Left renal cortex interstitium (tissue), 4 donors: ENCODE data around the gene NOD1. TPM values are rescaled to one million over a fixed set of nuclear protein-coding genes. Genes with fewer than 3 reads are reported as not detected.
A peak's percentile ranks its signal among the peaks of the same experiment; 100 is the strongest.
"Not testable (repeated sequence)": the region's sequence is repeated elsewhere in the genome, so short reads cannot be mapped to it uniquely, and the experiment has no call there.

Source experiments
- DNase-seq, 4 donors: peaks; one replicate each; pipeline ENCODE4 v3.0.0-alpha.2; 2013; ENCODE audit warnings: low read depth in 4 of 4, low spot score in 2 of 4, missing footprints in 1 of 4
- polyA plus RNA-seq, 4 donors: library from polyadenylated mRNA; unstranded; fragments of 120-200 nt; gene quantifications; one replicate each; pipeline ENCODE4 v1.2.1, GENCODE V29; 2013; ENCODE audit not compliant: insufficient read length in 4 of 4

NOD1 gene
- 10 to 100 TPM in 1 of 4 donors, 1 to 10 TPM in 3; 6.4 to 12.1 (median 9.6) TPM for polyA plus RNA-seq

DNA sequence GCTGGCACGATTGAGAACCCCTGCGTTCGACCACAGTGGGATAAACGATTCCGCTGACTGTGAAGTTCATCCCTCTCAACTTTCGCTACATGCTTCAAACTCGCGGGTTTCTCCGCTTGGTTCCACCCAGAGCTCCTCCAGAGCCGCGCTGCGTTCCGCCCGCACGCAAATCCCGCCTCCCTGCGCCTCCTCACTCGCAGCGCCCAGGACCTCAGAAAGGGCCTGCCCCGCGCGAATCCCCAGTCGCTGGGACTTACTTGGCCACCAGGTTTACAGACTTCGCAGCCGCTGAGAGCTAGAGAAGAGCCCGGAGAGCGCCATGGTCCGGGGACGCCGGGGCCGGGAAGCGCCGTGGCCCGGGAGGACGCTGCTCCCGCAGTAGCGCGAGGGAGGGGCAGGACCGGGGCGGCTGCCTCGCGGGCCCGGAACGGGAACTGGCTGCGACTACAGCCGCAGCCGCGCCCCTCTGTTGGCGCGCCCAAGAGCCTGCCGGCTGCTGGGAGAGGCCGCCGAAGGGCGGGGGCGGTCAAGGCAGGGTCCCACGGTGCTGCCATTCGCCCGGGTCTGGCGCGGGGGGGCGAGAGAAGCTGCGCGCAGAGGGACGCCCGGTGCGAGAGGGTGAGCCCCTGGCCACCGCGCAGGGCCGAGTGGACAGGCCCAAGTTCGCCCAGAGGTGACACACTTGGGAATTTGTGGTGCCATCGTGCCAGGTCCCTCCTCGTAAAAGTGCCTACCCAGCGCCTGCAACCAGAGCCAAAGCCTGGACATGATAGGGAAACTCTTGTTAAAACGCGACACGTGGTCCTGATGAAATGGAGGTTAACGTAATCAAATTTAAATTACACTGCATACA is at the start of gene NOD1:
TSS of gene NOD1 (minus strand) at position 436 of the 853 bp plus-strand sequence. CDS start 21,863 bp downstream, outside the sequence.
- peak in 2 of 4 donors; percentile 64 to 67 for DNase-seq

DNA sequence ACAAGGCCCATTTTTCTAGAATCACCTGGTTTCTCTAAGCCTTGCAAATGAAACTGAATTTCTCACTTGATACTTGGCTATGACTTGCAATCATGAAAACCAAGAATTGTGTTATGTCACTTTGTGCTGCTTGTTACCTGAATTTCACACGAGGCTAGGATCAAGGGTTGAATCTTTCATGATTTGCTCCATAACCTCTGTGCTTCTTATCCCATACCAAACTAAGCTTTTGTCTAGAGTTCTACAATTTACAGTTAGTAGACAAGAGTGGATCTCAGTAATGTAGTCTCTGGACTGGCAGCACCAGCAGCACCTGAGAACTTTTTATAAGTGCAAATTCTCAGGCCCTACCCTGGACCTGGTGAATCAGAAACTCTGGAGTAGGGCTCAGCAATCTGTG is 48.7 kb upstream of the NOD1 start:
- DNase-seq = not testable (repeated sequence)

DNA sequence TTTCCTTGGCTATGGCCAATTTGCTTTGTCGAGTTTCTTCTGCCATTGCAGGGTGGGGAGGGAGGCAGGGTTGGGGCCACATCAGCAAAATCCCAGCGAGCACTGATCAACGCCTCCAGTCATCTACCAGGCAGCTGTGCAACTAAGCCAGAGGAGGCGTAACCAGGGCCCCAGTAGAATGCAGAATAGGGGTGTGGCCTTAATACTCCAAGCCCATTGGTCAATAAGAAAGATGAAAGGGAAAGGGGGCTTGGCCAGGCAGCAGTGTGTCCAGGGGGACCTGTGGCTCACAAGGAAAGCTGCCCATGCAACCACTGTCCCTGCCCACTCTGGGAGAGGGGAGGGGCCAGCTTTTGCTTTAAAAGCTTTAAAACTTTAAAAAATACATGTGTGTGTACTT is 47.6 kb upstream of the NOD1 start:
- no peak for DNase-seq

GRCh38 chr7:30525429-30525828 is 46.8 kb upstream of the NOD1 start:
- DNase-seq = no peak

- no peak for DNase-seq
Measured at GRCh38 chr7:30524545-30524944, 46.0 kb upstream of the NOD1 start.

DNA sequence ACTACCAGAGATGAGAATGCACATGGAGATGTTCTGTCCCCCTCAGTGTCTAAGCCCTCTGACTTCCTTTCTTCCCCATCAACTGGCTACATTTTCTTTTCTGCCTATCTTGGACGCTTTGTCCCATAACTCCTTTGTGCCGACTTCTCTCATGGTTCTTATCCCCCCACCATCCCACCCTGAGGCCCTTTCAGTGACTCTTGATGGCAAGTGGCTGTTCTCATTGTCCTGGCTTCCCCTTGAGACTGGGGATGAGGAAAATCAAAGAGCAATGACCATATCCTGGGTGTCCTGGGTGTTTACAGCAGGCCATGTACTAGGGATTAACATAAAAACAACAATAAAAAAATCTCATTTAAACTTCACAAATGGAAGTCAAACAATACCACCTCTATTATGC is 44.9 kb upstream of the NOD1 start:
- no peak for DNase-seq

DNA sequence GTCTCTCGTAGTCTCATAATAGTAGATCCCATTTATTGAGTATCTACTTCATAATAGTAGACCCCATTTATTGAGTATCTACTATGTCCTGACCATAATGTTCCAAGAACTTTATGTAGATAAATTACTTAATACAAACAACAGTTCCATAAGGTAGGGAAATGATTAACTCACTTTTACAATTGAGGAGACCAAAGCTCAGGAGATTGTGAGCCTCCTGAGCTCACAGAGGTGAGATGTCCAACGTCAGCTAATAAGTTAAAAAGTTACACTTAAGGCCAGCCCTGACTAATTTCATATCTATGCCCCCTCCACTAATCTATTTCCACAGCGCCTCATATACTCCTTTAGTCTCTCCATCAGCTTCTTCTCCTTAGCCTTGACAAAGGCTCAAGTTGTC is 43.6 kb upstream of the NOD1 start:
- DNase-seq = no peak

- DNase-seq = no peak
Measured at GRCh38 chr7:30521532-30521931, 42.9 kb upstream of the NOD1 start.

DNA sequence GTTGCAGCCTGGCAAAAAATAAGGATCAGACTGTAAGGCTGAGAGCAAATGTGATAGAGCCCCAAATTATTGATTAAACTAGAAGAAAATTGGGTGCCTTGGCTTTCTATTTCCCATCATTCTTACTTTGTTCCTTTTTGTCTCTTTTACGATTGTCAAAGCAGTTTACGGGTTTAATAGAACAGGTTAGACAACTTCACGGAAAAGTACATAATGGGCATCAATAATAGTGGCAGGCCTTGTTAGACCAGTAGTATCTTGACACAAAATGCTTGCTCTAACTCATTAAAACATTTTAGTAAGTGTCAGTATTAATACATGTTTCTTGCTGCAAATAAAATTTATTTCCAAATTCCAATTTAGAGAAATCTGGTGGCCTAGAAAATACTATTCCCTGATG is 40.5 kb upstream of the NOD1 start:
- no peak for DNase-seq

GRCh38 chr7:30515761-30516160 is 37.2 kb upstream of the NOD1 start:
- no peak for DNase-seq

DNA sequence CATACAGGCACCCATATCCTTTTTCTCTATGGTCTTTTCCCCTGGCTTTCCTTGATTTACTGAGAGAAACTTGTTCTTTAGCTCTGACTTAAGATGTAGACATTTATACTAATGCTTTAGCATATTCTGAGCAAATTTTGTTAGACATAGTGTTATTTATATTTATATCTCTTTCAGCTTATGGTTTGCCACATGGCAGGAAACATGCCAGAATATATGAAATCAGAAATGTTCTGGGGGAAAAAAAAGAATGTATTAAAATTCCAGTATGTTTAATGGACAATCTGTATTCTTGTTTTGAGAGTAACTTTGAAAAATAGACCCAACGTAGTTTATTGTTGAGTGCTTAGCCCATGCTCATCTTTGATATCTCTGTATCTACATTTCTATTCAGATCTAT is 36.2 kb upstream of the NOD1 start:
- no peak for DNase-seq

- no peak for DNase-seq
Measured at GRCh38 chr7:30514177-30514576, 35.6 kb upstream of the NOD1 start.

GRCh38 chr7:30513762-30514161 is 35.2 kb upstream of the NOD1 start:
- no peak for DNase-seq

- no peak for DNase-seq
Measured at GRCh38 chr7:30511973-30512662, 33.5 kb upstream of the NOD1 start.

DNA sequence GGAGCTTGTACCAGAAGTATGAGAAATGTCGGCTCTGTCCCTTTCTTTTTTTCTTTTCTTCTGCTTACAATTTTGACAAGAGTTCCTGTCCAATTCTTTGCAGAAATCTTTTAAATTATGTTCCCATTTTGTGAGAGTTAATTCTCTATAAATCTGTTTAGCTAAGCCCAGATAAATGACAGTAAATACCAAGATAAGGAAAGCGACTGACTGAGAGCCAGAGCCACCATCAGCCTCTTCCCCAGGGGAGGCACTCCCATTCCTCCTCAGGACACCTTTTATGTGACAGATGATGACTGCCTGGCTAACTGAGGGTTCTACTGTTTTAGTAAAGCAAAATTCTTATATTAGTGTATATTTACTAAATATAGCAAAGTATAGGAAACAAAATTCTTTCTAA is 32.9 kb upstream of the NOD1 start:
- DNase-seq = no peak

DNA sequence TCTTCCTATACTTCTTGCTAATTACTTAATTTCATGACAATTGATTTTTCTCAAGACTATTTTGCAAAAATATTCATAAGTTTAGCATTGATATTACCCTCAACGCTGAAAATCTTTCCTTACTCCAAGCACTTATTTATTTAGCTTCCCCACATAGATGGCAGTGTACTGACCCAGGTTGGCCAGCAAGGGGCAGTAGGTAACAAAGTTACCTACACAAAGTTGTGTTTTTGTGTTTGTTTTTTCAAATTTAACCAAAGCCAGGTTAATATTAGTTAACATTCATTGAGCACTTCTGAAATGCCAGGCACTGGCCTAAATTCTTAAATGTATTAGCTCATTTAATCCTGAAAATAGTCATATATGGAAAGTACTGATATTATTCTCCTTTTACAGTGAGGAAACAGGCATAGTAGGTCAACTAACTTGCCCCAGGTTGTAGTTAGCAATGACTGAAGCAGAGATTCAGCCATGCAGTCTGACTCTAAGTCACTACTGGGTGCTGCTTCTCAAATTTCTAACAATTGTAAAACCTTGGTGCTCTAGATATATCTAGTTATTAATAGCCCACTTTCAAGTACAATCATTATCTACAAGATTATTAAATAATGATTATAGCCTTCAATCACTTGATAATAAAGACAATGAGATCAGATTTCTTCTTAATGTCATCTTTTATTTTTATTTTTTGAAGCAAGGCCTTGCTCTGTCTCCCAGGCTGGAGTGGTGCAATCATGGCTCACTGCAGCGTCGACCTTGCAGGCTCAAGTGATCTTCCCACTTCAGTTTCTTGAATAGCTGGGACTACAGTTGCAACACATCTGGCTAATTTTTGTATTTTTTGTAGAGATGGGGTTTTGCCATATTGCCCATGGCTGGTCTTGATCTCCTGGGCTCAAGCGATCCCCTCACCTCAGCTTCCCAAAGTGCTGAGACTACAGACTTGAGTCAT is 31.8 kb upstream of the NOD1 start:
- no peak for DNase-seq

DNA sequence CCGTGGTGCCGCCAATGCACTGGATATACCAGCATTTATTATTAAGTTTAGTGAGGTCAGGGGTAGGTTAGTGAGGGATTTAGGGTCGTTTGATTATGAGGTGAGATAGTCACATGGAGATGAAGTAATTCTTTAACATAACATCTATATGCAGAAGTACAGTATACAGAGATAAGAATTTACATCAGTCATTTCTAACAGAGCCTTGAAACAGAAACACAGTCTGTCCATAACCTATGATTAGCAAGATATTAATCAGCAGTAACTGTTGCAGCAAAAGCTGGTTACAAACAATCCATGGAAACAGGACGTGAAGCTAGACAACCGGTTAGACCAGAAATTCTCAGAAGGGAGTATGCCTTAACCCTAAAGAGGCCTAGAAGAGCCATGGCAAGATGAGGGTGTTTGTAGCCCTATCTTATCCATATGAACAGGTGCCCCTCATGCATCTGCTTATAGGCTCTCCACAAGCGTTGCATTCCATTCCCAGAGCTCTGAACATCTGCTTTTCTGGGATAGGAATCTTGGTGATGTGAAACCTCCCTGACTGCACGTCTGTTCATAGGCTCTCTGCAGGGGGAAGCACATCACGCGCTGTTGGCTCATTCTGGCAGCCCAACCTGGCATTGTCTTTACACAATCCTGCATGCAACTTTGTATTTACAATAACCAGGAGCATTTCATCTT is 30.7 kb upstream of the NOD1 start:
- not testable (repeated sequence) for DNase-seq

DNA sequence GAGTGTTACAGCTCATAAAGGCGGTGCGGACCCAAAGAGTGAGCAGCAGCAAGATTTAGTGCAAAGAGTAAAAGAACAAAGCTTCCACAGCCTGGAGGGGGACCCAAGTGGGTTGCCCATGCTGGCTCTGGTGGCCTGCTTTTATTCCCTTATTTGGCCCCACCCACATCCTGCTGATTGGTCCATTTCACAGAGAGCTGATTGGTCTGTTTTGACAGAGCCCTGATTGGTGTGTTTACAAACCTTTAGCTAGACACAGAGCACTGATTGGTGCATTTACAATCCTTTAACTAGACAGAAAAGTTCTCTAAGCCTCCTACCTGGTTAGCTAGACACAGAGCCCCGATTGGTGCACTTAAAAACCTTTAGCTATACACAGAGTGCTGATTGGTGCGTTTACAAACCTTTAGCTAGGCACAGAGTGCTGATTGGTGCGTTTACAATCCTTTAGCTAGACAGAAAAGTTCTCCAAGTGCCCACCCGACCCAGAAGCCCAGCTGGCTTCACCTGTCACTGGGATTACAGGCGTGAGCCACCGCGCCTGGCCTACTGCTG is 28.8 kb upstream of the NOD1 start:
- DNase-seq = not testable (repeated sequence)

DNA sequence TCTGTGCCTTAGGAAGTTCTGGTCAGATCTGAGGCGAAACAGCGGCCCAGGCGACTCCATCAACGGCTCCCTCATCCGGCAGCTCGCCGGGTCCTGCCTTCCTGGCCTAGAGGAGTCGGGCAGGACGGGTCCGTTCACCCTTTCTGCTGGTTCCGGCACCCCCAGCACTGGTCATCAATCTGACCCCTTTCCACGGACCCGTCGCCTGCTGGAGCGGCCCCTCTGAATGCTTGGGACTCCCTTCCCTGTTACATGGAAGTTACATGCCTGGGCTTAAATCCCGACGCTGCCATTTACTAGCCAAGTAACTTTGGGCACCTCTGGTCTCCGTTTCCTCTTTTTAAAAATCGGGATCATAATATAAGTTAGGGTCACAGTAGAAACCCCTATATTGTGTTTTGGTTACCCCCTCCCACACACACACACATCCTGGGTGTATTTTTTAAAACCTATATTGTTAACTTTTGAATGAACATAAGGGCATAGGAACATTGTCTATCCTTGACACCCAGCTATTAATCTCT is 26.7 kb upstream of the NOD1 start:
- no peak for DNase-seq
